HUES64 (cell line): Measurements from ENCODE around the gene DLL3.

Experiments
- H3K27ac ChIP-seq: 2 replicates; pipeline ENCODE4 v1.7.0; 2013; ENCODE audit warnings: low read depth, low read length, inconsistent platforms
- H3K27me3 ChIP-seq: 2 replicates; pipeline ENCODE4 v1.6.1; 2013; ENCODE audit warnings: mild to moderate bottlenecking, low read length; ENCODE audit not compliant: insufficient read depth
- H3K36me3 ChIP-seq: 2 replicates; pipeline ENCODE4 v1.6.1; 2013; ENCODE audit warnings: mild to moderate bottlenecking, low read length; ENCODE audit not compliant: insufficient read depth
- H3K4me1 ChIP-seq: 2 replicates; pipeline ENCODE4 v1.6.1; 2013; ENCODE audit warnings: mild to moderate bottlenecking, low read length, moderate library complexity; ENCODE audit not compliant: insufficient read depth
- H3K4me3 ChIP-seq: 2 replicates; pipeline ENCODE4 v1.5.1; 2013; ENCODE audit warnings: mild to moderate bottlenecking, low read length, moderate library complexity
- H3K9ac ChIP-seq: 2 replicates; pipeline ENCODE4 v1.6.1; 2013; ENCODE audit warnings: mild to moderate bottlenecking, low read depth, low read length
- H3K9me3 ChIP-seq: 2 replicates; pipeline ENCODE4 v1.6.1; 2013; ENCODE audit warnings: low read depth, low read length; ENCODE audit not compliant: insufficient read depth
- WGBS: fragments of 150-250, 120-280 bp; methylation state at CpG from one replicate; pipeline ENCODE4 v1.1.7; 2013; ENCODE audit warnings: missing lambda C conversion rate; 5-methylcytosine and 5-hydroxymethylcytosine counted together

The DLL3 gene

DNA sequence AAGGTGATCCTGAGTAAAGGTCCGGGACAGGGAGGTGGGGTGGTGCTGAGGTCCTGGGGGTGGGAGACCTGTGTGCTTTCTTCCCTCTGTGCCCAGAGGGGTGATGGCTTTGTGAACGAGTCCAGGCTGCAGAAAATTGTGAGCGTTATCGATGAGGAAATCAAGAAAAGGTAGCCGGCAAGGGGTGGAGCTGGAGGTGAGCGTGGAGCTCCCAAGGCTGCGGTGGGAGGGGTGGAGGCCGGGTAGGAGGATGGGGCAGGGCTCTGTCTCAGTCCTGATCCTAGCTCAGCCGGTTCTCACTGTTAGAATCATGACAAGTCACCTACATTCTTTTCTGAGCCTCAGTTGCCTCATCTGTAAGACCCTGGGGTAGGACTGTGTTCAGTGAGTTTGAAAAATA lies 20.2 kb downstream of the DLL3 start:
- H3K36me3 ChIP-seq, result peaks cover 15% of the 10 kb centered on the region
- WGBS, result 46% methylated on average over 9 of the region's 9 CpGs
- H3K4me3 ChIP-seq, result peak overlapping the region; percentile 42
- peak overlapping the region; percentile 25; the same call in 1 of the 2 replicates for H3K9ac ChIP-seq
- H3K27ac ChIP-seq, result peak overlapping the region; percentile 51; the same call in 1 of the 2 replicates
- H3K27me3 ChIP-seq, result peaks cover 22% of the 10 kb centered on the region
- peaks cover 3% of the 10 kb centered on the region for H3K4me1 ChIP-seq
- H3K9me3 ChIP-seq, result no peaks in the 10 kb centered on the region

DNA sequence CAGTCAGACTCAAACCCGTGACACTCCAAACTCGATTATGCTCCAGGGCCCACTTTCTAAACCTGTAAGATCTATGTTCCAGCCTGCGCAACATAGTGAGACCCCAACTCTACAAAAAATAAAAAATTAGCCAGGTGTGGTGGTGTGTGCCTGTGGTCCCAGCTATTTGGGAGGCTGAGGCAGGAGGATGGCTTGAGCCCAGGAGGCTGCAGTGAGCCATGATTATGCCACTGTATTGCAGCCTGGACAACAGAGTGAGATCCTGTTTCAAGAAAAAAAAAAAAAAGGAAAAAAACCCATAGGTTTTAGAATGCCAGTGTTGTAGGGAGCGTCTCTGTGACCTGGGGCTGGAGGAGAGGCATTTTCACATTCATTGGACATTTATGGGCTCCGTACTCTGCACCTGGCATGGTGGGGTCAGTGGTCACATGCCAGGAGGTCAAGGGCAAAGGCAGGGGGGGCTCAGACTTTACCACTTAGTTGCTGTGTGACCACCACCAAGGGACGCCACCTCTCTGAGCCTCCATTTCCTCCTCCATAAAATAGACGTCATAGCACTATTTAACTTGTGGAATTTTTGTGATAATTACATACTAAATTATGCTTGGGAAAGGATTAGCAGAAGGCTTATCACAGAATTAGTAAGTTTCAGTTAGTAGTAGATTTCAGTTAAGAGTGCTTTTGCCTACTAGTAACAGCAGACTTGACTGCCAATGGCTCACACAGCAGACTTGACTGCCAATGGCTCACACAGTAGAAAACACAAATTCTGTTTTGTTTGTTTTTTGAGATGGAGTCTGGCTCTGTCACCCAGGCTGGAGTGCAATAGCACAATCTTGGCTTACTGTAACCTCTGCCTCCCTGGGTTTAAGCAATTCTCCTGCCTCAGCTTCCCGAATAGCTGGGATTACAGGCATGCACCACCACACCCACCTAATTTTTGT lies 22.1 kb downstream of the DLL3 start:
- Histone ChIP-seq H3K27me3 (peaks cover 5% of the 10 kb centered on the region), H3K4me3 (no peak overlapping the region), H3K27ac (no peak overlapping the region), H3K4me1 (peaks cover 3% of the 10 kb centered on the region), H3K9me3 (no peaks in the 10 kb centered on the region), H3K36me3 (peaks cover 15% of the 10 kb centered on the region), H3K9ac (no peak overlapping the region)
- WGBS, result 88% methylated on average over 6 of the region's 8 CpGs

- H3K9ac ChIP-seq, result no peak overlapping the region
- no peak overlapping the region for H3K4me3 ChIP-seq
- H3K27me3 ChIP-seq, result no peaks in the 10 kb centered on the region
- WGBS, result 92% methylated on average over 8 of the region's 8 CpGs
- H3K36me3 ChIP-seq, result peaks cover 15% of the 10 kb centered on the region
- no peaks in the 10 kb centered on the region for H3K9me3 ChIP-seq
- H3K4me1 ChIP-seq, result no peaks in the 10 kb centered on the region
- H3K27ac ChIP-seq, result no peak overlapping the region
These were observed 25.7 kb downstream of the DLL3 start for GRCh38 chr19:39524495-39524894.

DNA sequence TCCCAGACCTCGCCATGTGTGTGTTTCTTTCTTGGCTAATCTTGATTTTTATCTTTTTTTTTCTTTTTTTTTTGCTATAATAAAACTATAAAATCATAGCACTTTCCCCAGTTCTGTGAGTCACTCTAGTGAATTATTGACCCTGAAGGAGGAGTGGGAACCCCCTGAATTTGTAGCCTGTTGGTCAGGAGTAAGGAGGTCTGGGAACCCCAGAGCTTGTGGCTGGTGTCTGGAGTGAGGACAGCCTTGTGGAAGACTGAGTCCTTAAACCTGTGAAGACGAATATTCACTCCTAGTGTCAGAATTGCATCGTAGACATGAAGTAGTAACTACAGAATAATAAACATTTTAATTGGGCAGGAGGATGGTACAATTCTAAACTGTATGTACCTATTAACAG lies 26.5 kb downstream of the DLL3 start:
- Histone ChIP-seq H3K9ac (no peak overlapping the region), H3K27me3 (no peaks in the 10 kb centered on the region), H3K36me3 (peaks cover 14% of the 10 kb centered on the region), H3K4me3 (no peak overlapping the region), H3K4me1 (no peaks in the 10 kb centered on the region), H3K27ac (no peak overlapping the region), H3K9me3 (no peaks in the 10 kb centered on the region)
- 90% methylated on average over 3 of the region's 3 CpGs for WGBS

DNA sequence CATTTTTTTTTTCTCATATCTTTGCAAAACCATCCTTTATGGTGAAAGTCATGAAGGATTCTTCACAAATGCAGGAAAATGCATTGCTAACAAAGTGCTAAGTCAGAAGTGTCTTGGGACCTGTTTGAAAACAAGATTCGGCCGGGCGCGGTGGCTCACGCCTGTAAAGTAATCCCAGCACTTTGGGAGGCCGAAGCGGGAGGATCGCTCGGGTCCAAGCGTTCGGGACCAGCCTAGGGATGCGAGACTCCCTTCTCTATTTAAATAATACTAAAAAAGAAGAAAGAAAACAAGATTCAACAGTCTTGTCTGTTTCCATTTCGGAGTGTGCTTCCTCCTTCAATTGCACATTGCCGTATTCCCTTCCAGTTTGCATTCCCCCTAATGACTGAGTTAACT lies 33.1 kb downstream of the DLL3 start:
- Histone ChIP-seq H3K36me3 (no peaks in the 10 kb centered on the region), H3K4me1 (peaks cover 5% of the 10 kb centered on the region; the same call in 1 of the 2 replicates), H3K27me3 (no peaks in the 10 kb centered on the region; the same call in 1 of the 2 replicates), H3K4me3 (peak overlapping the region; percentile 93), H3K9me3 (no peaks in the 10 kb centered on the region), H3K9ac (peak overlapping the region; percentile 80; the same call in 1 of the 2 replicates), H3K27ac (no peak overlapping the region)
- 45% methylated on average over 14 of the region's 14 CpGs for WGBS

DNA sequence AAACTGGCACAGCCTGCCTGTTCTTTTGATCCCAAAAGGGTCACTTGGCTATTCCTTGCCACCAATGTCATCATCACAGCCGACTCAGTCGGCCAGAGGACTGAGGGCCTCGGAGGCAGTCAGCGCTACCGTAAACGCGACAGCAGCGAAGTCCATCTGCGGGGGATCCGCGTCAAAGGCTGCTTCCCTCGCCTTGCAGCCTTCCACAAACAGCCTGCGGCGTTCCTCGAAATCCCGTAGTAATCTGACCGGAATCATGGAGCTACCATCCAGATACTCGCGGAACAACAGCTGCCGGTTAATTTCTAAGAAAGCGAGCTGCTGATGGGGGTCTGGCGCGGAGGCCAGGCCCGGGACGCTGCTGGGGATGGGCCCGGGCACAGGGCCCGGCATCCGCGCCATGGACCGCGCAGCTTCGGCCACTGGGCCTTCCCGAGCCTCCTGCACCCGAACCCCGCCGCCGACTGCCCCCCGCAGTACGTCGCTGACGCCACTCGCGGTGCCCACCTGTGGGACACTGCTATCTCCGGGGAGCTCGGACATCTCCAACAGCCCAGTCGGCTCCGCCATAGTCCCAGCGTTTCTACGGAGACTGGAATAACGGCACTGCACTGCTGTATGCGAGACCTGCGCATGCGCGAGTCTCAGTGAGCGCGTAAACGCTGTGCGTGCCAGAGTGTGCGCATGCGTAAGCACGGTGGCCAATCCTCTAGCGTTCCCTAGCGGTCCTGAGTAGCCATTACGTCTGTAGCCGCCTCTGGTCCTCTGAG lies 33.7 kb downstream of the DLL3 start, which contains the start of gene EID2B:
TSS of gene EID2B (minus strand) at position 620 of the 770 bp plus-strand sequence. CDS start at position 570, 50 bp downstream.
- no peak within 1 kb of the TSS for H3K27ac ChIP-seq
- H3K4me1 ChIP-seq, result peaks cover 5% of the 10 kb centered on the region; the same call in 1 of the 2 replicates
- under 1% methylated on average over 65 of the region's 65 CpGs for WGBS
- no peaks in the 10 kb centered on the region for H3K9me3 ChIP-seq
- no peaks in the 10 kb centered on the region; the same call in 1 of the 2 replicates for H3K27me3 ChIP-seq
- peak within 1 kb of the TSS; percentile 93 for H3K4me3 ChIP-seq
- H3K36me3 ChIP-seq, result no peaks in the 10 kb centered on the region
- H3K9ac ChIP-seq, result peak within 1 kb of the TSS; percentile 80

GRCh38 chr19:39533003-39533512 lies 34.3 kb downstream of the DLL3 start:
- Histone ChIP-seq H3K4me3 (0 out of 2 replicates have a peak overlapping the region, but pooled peaks have one; percentile 93), H3K27me3 (no peaks in the 10 kb centered on the region; the same call in 1 of the 2 replicates), H3K9me3 (no peaks in the 10 kb centered on the region), H3K27ac (no peak overlapping the region), H3K9ac (no peak overlapping the region), H3K4me1 (peaks cover 5% of the 10 kb centered on the region; the same call in 1 of the 2 replicates), H3K36me3 (no peaks in the 10 kb centered on the region; the same call in 1 of the 2 replicates)
- WGBS, result 33% methylated on average over 12 of the region's 12 CpGs

DNA sequence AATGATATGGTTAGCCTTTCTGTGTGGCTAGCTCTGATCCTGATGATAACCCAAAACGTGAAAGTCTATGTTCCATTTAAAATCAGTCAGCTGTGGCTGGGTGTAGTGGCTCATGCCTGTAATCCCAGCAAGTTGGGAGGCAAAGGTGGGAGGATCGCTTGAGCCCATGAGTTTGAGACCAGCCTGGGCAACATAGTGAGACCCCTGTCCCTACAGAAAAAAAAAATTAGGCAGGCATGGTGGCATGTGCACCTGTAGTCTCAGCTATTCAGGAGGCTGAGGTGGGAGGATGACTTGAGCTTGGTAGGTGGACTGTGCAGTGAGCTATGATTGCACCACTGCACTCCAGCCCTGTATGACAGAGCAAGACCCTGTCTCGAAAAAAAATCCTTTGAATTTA lies 35.0 kb downstream of the DLL3 start:
- Histone ChIP-seq H3K27ac (no peak overlapping the region), H3K9ac (no peak overlapping the region)
- 86% methylated on average over 3 of the region's 3 CpGs for WGBS

GRCh38 chr19:39539165-39539517 lies 40.4 kb downstream of the DLL3 start:
- 7% methylated on average over 10 of the region's 10 CpGs for WGBS
- H3K9ac ChIP-seq, result peak overlapping the region; percentile 88
- peaks cover 17% of the 10 kb centered on the region; the same call in 1 of the 2 replicates for H3K4me1 ChIP-seq
- H3K4me3 ChIP-seq, result peak overlapping the region; percentile 92
- no peaks in the 10 kb centered on the region; the same call in 1 of the 2 replicates for H3K36me3 ChIP-seq
- H3K27ac ChIP-seq, result peak overlapping the region; percentile 21; the same call in 1 of the 2 replicates
- no peaks in the 10 kb centered on the region; the same call in 1 of the 2 replicates for H3K27me3 ChIP-seq
- no peaks in the 10 kb centered on the region for H3K9me3 ChIP-seq

More for the DNA sequence above, 35.0 kb downstream of the DLL3 start:
- H3K27me3 ChIP-seq, result no peaks in the 10 kb centered on the region; the same call in 1 of the 2 replicates
- no peak overlapping the region for H3K4me3 ChIP-seq
- no peaks in the 10 kb centered on the region; the same call in 1 of the 2 replicates for H3K36me3 ChIP-seq
- H3K9me3 ChIP-seq, result no peaks in the 10 kb centered on the region
- peaks cover 9% of the 10 kb centered on the region; the same call in 1 of the 2 replicates for H3K4me1 ChIP-seq

DNA sequence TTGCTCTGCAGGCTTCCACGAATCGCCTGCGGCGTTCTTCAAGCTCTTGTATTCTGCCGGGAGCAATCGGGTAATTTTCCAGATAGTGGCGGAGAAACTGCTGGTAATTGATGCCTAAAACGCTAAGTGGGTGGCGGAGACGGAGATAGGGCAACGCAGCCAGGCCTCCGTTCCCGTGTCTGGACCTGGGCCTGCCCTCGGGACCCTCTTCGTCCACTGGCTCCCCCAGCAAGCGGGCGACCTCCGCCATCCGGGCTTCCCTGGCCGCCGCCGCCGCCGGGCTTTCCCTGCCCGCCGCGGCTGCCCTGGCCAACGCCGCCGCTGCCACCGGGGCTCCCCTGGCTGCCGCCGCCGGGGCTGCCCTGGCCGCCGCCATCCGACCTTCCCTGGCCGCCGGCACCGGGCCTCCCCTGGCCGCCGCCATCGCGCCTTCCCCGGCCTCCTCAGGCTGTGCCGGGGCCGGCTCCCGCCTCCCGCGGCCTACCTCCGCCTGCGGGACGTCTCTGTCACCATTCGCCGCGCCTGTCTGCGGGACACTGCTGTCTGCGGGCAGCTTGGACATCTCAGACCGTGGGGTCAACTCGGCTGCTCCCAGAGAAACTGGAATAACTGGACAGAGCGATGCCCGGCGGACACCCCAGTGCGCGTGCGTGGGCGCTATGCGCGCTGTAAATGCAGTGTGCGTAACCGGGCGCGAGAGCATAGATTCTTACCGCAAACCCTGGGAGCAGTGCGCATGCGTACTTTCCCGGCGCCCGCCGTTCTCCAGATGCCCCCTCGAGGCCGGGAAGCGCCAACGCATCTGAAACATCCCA lies 41.0 kb downstream of the DLL3 start, which contains the start of gene EID2:
TSS of gene EID2 (minus strand) at position 644 of the 815 bp plus-strand sequence. CDS start at position 562, 82 bp downstream.
- Histone ChIP-seq H3K27me3 (no peaks in the 10 kb centered on the region), H3K27ac (peak within 1 kb of the TSS; percentile 79; the same call in 1 of the 2 replicates), H3K9me3 (no peaks in the 10 kb centered on the region), H3K36me3 (no peaks in the 10 kb centered on the region; the same call in 1 of the 2 replicates), H3K9ac (peak within 1 kb of the TSS; percentile 88), H3K4me1 (peaks cover 17% of the 10 kb centered on the region; the same call in 1 of the 2 replicates), H3K4me3 (peak within 1 kb of the TSS; percentile 92)
- under 1% methylated on average over 84 of the region's 84 CpGs for WGBS
